ENCODE data around the gene CHST11. TPM values are rescaled to one million over a fixed set of nuclear protein-coding genes. Genes with fewer than 3 reads are reported as not detected.

The CHST11 gene
- total and polyA plus RNA-seq, 9 of the 15 experiments (the other 6 are each of a cell fraction or from before 2014, with no cell fraction given) = 2.3 to 38.7 (median 15.0) TPM

- Histone ChIP-seq H3K27ac (ENCODE audit: extremely low read depth, low read depth, low read length) (0 out of 3 replicates have a peak overlapping the region, but pooled peaks have one; percentile 31), H3K4me3 (no peak overlapping the region), H3K9me3 (replicated peaks; ENCODE audit: control insufficient read depth, insufficient read depth, low read depth, low read length) (no peaks in the 10 kb centered on the region), H3K4me1 (replicated peaks in 1 of 2; ENCODE audit: control insufficient read depth in 2 of 2, insufficient read depth in 2 of 2, low read length in 2 of 2) (peaks cover 12 to 28% of the 10 kb centered on the region in 2 experiments), H3K9ac (ENCODE audit: insufficient read depth in 1 of 2, low read depth in 2 of 2, low read length in 2 of 2) (no peak overlapping the region), H3K36me3 (ENCODE audit: control insufficient read depth, insufficient read depth, low read length) (0 out of 3 replicates have a peak, but pooled peaks cover 4% of the 10 kb centered on the region), H3K79me2 (ENCODE audit: control insufficient read depth, insufficient read depth, low read length) (peaks cover 52% of the 10 kb centered on the region; the same call in 2 of the 3 replicates), H2AFZ (ENCODE audit: low read depth, low read length) (no peak overlapping the region), H4K20me1 (replicated peaks; ENCODE audit: control insufficient read depth, insufficient read depth, low read length) (peaks cover 4% of the 10 kb centered on the region; the same call in 1 of the 2 replicates), H3K4me2 (ENCODE audit: insufficient read depth, low read length) (no peak overlapping the region), H3K9me1 (ENCODE audit: control insufficient read depth, insufficient read depth, low read length) (no peaks in the 10 kb centered on the region), H3K27me3 (ENCODE audit: control insufficient read depth in 2 of 2, insufficient read depth in 2 of 2, low read length in 2 of 2) (no peaks in the 10 kb centered on the region)
- BruUV-seq (replicated peaks) = no TSS peak
- FAIRE-seq (no peak), DNase-seq (ENCODE audit: extremely low read depth in 1 of 4, low spot score in 3 of 4) (no peak), ATAC-seq (no peak)
- TF ChIP-seq HDAC2 (IDR thresholded peaks at IDR 0.05) (no peak), DNMT1 (IDR thresholded peaks at IDR 0.05) (no peak), EHMT2 (IDR thresholded peaks at IDR 0.05) (no peak)
- POLR2A ChIA-PET = interaction anchor here (1.3 to 1.7 kb wide), 2 partner anchors 10 to 14 kb away, joined by 5 to 6 read pairs; no protein-coding TSS in a partner anchor
- CTCF ChIA-PET (ENCODE audit: low intra/inter-chr PET ratio) = no interaction called here
- in situ Hi-C loops (cut with MboI) (no loop called here), intact Hi-C loops (cut with micrococcal nuclease) (no loop called here)
- 70% methylated on average over 8 of the region's 8 CpGs for WGBS (ENCODE audit: insufficient coverage, low coverage, missing lambda C conversion rate)
Observed at GRCh38 chr12:104590022-104590421, 133.3 kb downstream of the CHST11 start.

GRCh38 chr12:104591257-104591885 lies 134.6 kb downstream of the CHST11 start:
- no peak overlapping the region for H2AFZ ChIP-seq (ENCODE audit: low read depth, low read length)
- peaks cover 12 to 38% of the 10 kb centered on the region in 2 experiments for H3K4me1 ChIP-seq (replicated peaks in 1 of 2; ENCODE audit: control insufficient read depth in 2 of 2, insufficient read depth in 2 of 2, low read length in 2 of 2)
- H3K9ac ChIP-seq (ENCODE audit: insufficient read depth in 1 of 2, low read depth in 2 of 2, low read length in 2 of 2) = no peak overlapping the region
- H3K36me3 ChIP-seq (ENCODE audit: control insufficient read depth, insufficient read depth, low read length) = no peaks in the 10 kb centered on the region
- H3K27me3 ChIP-seq (ENCODE audit: control insufficient read depth in 2 of 2, insufficient read depth in 2 of 2, low read length in 2 of 2) = no peaks in the 10 kb centered on the region
- CTCF ChIA-PET (ENCODE audit: low intra/inter-chr PET ratio) = no interaction called here
- H3K9me3 ChIP-seq (replicated peaks; ENCODE audit: control insufficient read depth, insufficient read depth, low read depth, low read length) = no peaks in the 10 kb centered on the region
- no peaks in the 10 kb centered on the region for H3K9me1 ChIP-seq (ENCODE audit: control insufficient read depth, insufficient read depth, low read length)
- peaks cover 4% of the 10 kb centered on the region; the same call in 1 of the 2 replicates for H4K20me1 ChIP-seq (replicated peaks; ENCODE audit: control insufficient read depth, insufficient read depth, low read length)
- peaks cover 53% of the 10 kb centered on the region for H3K79me2 ChIP-seq (ENCODE audit: control insufficient read depth, insufficient read depth, low read length)
- ATAC-seq (no peak), FAIRE-seq (no peak), DNase-seq (ENCODE audit: extremely low read depth in 1 of 4, low spot score in 3 of 4) (no peak)
- BruUV-seq (replicated peaks) = no TSS peak
- no peak overlapping the region for H3K4me2 ChIP-seq (ENCODE audit: insufficient read depth, low read length)
- H3K27ac ChIP-seq (ENCODE audit: extremely low read depth, low read depth, low read length) = no peak overlapping the region
- H3K4me3 ChIP-seq = no peak overlapping the region
- WGBS (ENCODE audit: insufficient coverage, low coverage, missing lambda C conversion rate) = 44% methylated on average over 7 of the region's 7 CpGs
- in situ Hi-C loops (cut with MboI) = no loop called here
- intact Hi-C loops (cut with micrococcal nuclease) = no loop called here
- POLR2A ChIA-PET = interaction anchor here (1.0 to 1.1 kb wide), 2 partner anchors 10 to 12 kb away, joined by 3 read pairs; no protein-coding TSS in a partner anchor
- TF ChIP-seq ATF2 (CRISPR knock-in tag; IDR thresholded peaks at IDR 0.05) (no peak), MYC (IDR thresholded peaks at IDR 0.05; ENCODE audit: low read depth, low read length) (no peak), MYC (CRISPR knock-in tag; IDR thresholded peaks at IDR 0.05; ENCODE audit: borderline replicate concordance, low read depth) (no peak), EWSR1 (IDR thresholded peaks at IDR 0.05; ENCODE audit: borderline replicate concordance, low read depth, partially characterized antibody) (no peak), ZNF197 (CRISPR knock-in tag; IDR thresholded peaks at IDR 0.05; ENCODE audit: low read depth) (no peak), ATF4 (CRISPR knock-in tag; IDR thresholded peaks at IDR 0.05) (no peak), ESRRB (CRISPR knock-in tag; IDR thresholded peaks at IDR 0.05; ENCODE audit: borderline replicate concordance) (no peak), ZNF140 (CRISPR knock-in tag; IDR thresholded peaks at IDR 0.05) (no peak), WHSC1 (IDR thresholded peaks at IDR 0.05; ENCODE audit: low read length) (no peak), BRD4 (IDR thresholded peaks at IDR 0.05) (no peak)
